GM21737 (cell line): ENCODE results near the gene S100A6.
"Not testable (repeated sequence)": the region's sequence is repeated elsewhere in the genome, so short reads cannot be mapped to it uniquely, and the experiment has no call there.

Experiments
- ATAC-seq: cut with Tn5 transposase; IDR thresholded peaks from one replicate; pipeline ENCODE4 v1.9.1; 2021; ENCODE audit warnings: mild to moderate bottlenecking, moderate library complexity; ENCODE audit not compliant: unreplicated experiment

S100A6 gene

GRCh38 chr1:153565529-153566374, 30.0 kb upstream of the S100A6 start, which contains the start of gene S100A2:
TSS of gene S100A2 (minus strand) at chr1:153565844. CDS start at chr1:153563877, 1,967 bp downstream.
- ATAC-seq: no peak

- ATAC-seq: no peak
Observed at GRCh38 chr1:153563991-153564390, 28.2 kb upstream of the S100A6 start.

GRCh38 chr1:153563483-153563901, 27.7 kb upstream of the S100A6 start:
- no peak for ATAC-seq

GRCh38 chr1:153562021-153562420, 26.2 kb upstream of the S100A6 start:
- ATAC-seq: not testable (repeated sequence)

GRCh38 chr1:153561466-153561985, 25.7 kb upstream of the S100A6 start:
- ATAC-seq: no peak

GRCh38 chr1:153560771-153561465, 25.1 kb upstream of the S100A6 start:
- ATAC-seq: no peak

- ATAC-seq: no peak
Observed at GRCh38 chr1:153560241-153560640, 24.4 kb upstream of the S100A6 start.

- no peak for ATAC-seq
Observed at GRCh38 chr1:153557877-153558276, 22.1 kb upstream of the S100A6 start.

- no peak for ATAC-seq
Observed at GRCh38 chr1:153556348-153556747, 20.6 kb upstream of the S100A6 start.

GRCh38 chr1:153553830-153554541, 18.2 kb upstream of the S100A6 start:
- no peak for ATAC-seq

GRCh38 chr1:153553096-153553495, 17.3 kb upstream of the S100A6 start:
- no peak for ATAC-seq

- no peak for ATAC-seq
Observed at GRCh38 chr1:153552335-153552734, 16.5 kb upstream of the S100A6 start.

- no peak for ATAC-seq
Observed at GRCh38 chr1:153550827-153551500, 15.2 kb upstream of the S100A6 start.

- no peak for ATAC-seq
Observed at GRCh38 chr1:153550398-153550758, 14.6 kb upstream of the S100A6 start.

GRCh38 chr1:153549741-153550397, 14.1 kb upstream of the S100A6 start:
- no peak for ATAC-seq

- no peak for ATAC-seq
Observed at GRCh38 chr1:153548722-153549688, 13.2 kb upstream of the S100A6 start, which contains the start of gene S100A3. TSS of gene S100A3 (minus strand) at chr1:153549258. CDS start at chr1:153548485, 773 bp downstream.

GRCh38 chr1:153547560-153548551, 12.1 kb upstream of the S100A6 start:
- ATAC-seq: no peak
